IMR-90 (cell line): Measurements from ENCODE around the gene NAV2. TPM values are rescaled to one million over a fixed set of nuclear protein-coding genes. Genes with fewer than 3 reads are reported as not detected.
A peak's percentile ranks its signal among the peaks of the same experiment; 100 is the strongest.

ENCODE experiments used
- ATAC-seq: fragments of 200-7000 bp; cut with Tn5 transposase; 2 replicates; pipeline ENCODE4 v1.9.1; 2020; ENCODE audit warnings: low read depth, mild to moderate bottlenecking, moderate library complexity
- BruUV-seq: library from RNA; stranded (reverse); fragments of 400-500 nt; replicated peaks from 2 replicates; lab custom pipeline; 2021; lab: Mats Ljungman, UMichigan
- CTCF ChIA-PET: fragments of 300-600 bp; formaldehyde crosslinking; extraction: SDS; loops from one replicate; lab custom pipeline; 2021; ENCODE audit warnings: antibody characterized with exemption; lab: Yijun Ruan, JAX
- POLR2A ChIA-PET: fragments of 300-600 bp; sonication (Branson Sonifier 250); formaldehyde crosslinking; loops from one replicate; lab custom pipeline; 2022; ENCODE audit warnings: antibody characterized with exemption; ENCODE audit not compliant: unreplicated experiment; lab: Charles Lee
- DNase-seq: peaks from one replicate; pipeline ENCODE4 v3.0.0; 2013
- H2AFZ ChIP-seq: replicated peaks from 2 replicates; pipeline ENCODE3; 2013; ENCODE audit warnings: low read length, mild to moderate bottlenecking; ENCODE audit not compliant: poor library complexity
- H2AK5ac ChIP-seq: 2 replicates; pipeline ENCODE4 v1.6.1; 2013; ENCODE audit warnings: low read depth, low read length, inconsistent platforms
- H2AK9ac ChIP-seq: replicated peaks from 2 replicates; pipeline ENCODE3; 2013; ENCODE audit warnings: mild to moderate bottlenecking, low read depth, low read length, moderate library complexity; ENCODE audit not compliant: poor library complexity
- H2BK120ac ChIP-seq: 2 replicates; pipeline ENCODE4 v1.6.1; 2013; ENCODE audit warnings: low read depth, low read length, inconsistent platforms
- H2BK15ac ChIP-seq: 3 replicates; pipeline ENCODE4 v1.6.1; 2013; ENCODE audit warnings: low read depth, low read length, inconsistent platforms
- H2BK20ac ChIP-seq: 2 replicates; pipeline ENCODE4 v1.6.1; 2013; ENCODE audit warnings: low read depth, mild to moderate bottlenecking, inconsistent platforms, low read length, moderate library complexity
- H2BK5ac ChIP-seq: 2 replicates; pipeline ENCODE4 v1.6.1; 2013; ENCODE audit warnings: mild to moderate bottlenecking, low read depth, low read length, inconsistent platforms; ENCODE audit not compliant: poor library complexity, severe bottlenecking
- H3K14ac ChIP-seq: replicated peaks from 2 replicates; pipeline ENCODE4 v1.6.1; 2013; ENCODE audit warnings: low read depth, low read length, inconsistent platforms
- H3K18ac ChIP-seq: 2 replicates; pipeline ENCODE4 v1.6.1; 2013; ENCODE audit warnings: low read depth, low read length, control low read depth
- H3K23ac ChIP-seq: 2 replicates; pipeline ENCODE4 v1.6.1; 2013; ENCODE audit warnings: low read depth, low read length, inconsistent platforms
- H3K27ac ChIP-seq: 2 replicates; pipeline ENCODE4 v1.5.1; 2013; ENCODE audit warnings: mild to moderate bottlenecking, control low read depth, low read length; ENCODE audit not compliant: insufficient read depth
- H3K27me3 ChIP-seq: 2 replicates; pipeline ENCODE4 v1.6.1; 2013; ENCODE audit warnings: low read length; ENCODE audit not compliant: control insufficient read depth, insufficient read depth
- H3K36me3 ChIP-seq: 2 replicates; pipeline ENCODE4 v1.6.1; 2013; ENCODE audit warnings: low read length, mixed read lengths; ENCODE audit not compliant: control insufficient read depth, insufficient read depth
- H3K4ac ChIP-seq: 2 replicates; pipeline ENCODE4 v1.6.1; 2013; ENCODE audit warnings: low read depth, low read length, inconsistent platforms
- H3K4me1 ChIP-seq: 2 replicates; pipeline ENCODE4 v1.6.1; 2013; ENCODE audit warnings: low read length, mixed read lengths; ENCODE audit not compliant: control insufficient read depth, insufficient read depth
- H3K4me2 ChIP-seq: 2 replicates; pipeline ENCODE4 v1.6.1; 2013; ENCODE audit warnings: low read depth, mild to moderate bottlenecking, control low read depth, low read length, moderate library complexity
- H3K4me3 ChIP-seq: 2 replicates; pipeline ENCODE4 v1.5.1; 2013; ENCODE audit warnings: low read depth, mild to moderate bottlenecking, control low read depth, low read length, moderate library complexity; ENCODE audit not compliant: insufficient read depth
- H3K56ac ChIP-seq: 2 replicates; pipeline ENCODE4 v1.6.1; 2013; ENCODE audit warnings: low read length, inconsistent platforms; ENCODE audit not compliant: insufficient read depth; ENCODE audit errors: extremely low read depth
- H3K79me1 ChIP-seq, 2 experiments: 2 replicates each; pipeline ENCODE4 v1.6.1; 2013; ENCODE audit warnings: low read length in 2 of 2, inconsistent platforms in 1 of 2, low read depth in 1 of 2
- H3K9ac ChIP-seq: 2 replicates; pipeline ENCODE4 v1.6.1; 2013; ENCODE audit warnings: low read depth, low read length, control low read depth
- H3K9me1 ChIP-seq: 2 replicates; pipeline ENCODE4 v1.6.1; 2013; ENCODE audit warnings: low read length, inconsistent platforms; ENCODE audit not compliant: insufficient read depth
- H3K9me3 ChIP-seq: 2 replicates; pipeline ENCODE4 v1.6.1; 2013; ENCODE audit warnings: low read length; ENCODE audit not compliant: control insufficient read depth, insufficient read depth
- H4K20me1 ChIP-seq: 2 replicates; pipeline ENCODE4 v1.6.1; 2013; ENCODE audit warnings: low read length, inconsistent platforms; ENCODE audit not compliant: insufficient read depth
- H4K5ac ChIP-seq: 2 replicates; pipeline ENCODE4 v1.6.1; 2013; ENCODE audit warnings: mild to moderate bottlenecking, low read depth, low read length, control low read depth
- H4K8ac ChIP-seq, 2 experiments: 2 replicates each; pipeline ENCODE4 v1.6.1; 2013; ENCODE audit warnings: low read depth in 2 of 2, low read length in 2 of 2, control low read depth in 1 of 2, inconsistent platforms in 1 of 2
- H4K91ac ChIP-seq: 2 replicates; pipeline ENCODE4 v1.6.1; 2013; ENCODE audit warnings: low read depth, low read length, inconsistent platforms; ENCODE audit not compliant: insufficient read depth
- CHD1 ChIP-seq: IDR thresholded peaks from 2 replicates; pipeline ENCODE4 v1.6.1; 2012; ENCODE audit warnings: low read depth, low read length, improper control_type of control experiment
- CTCF ChIP-seq: conservative IDR thresholded peaks from 2 replicates; pipeline ENCODE4 v1.5.1; 2012; ENCODE audit warnings: mild to moderate bottlenecking, low read depth, low read length, improper control_type of control experiment
- NFE2L2 ChIP-seq: fragments of 150-350 bp; IDR thresholded peaks from 2 replicates; pipeline ENCODE4 v1.6.1; 2016; ENCODE audit warnings: low read depth, mild to moderate bottlenecking, low read length
- WGBS, 2 experiments: methylation state at CpG; one replicate each; pipeline versions ENCODE4 v1.1.5 to v1.1.7; 2013; ENCODE audit warnings: missing lambda C conversion rate in 2 of 2; ENCODE audit not compliant: insufficient read length in 1 of 2; ENCODE audit errors: extremely low coverage in 2 of 2; 5-methylcytosine and 5-hydroxymethylcytosine counted together
- dilution Hi-C: fragments of 300-500 bp; cut with HindIII; formaldehyde crosslinking; loops from one replicate; pipeline ENCODE4 v1.14.3; 2018; ENCODE audit warnings: low sequenced_read_pairs; ENCODE audit not compliant: unreplicated experiment
- in situ Hi-C: fragments of 300-500 bp; cut with MboI; formaldehyde crosslinking; loops from 3 replicates; pipeline ENCODE4 v1.14.3; 2019; ENCODE audit warnings: low sequenced_read_pairs, inconsistent platforms, mixed read lengths
- intact Hi-C: fragments of 100-400 bp; cut with micrococcal nuclease; formaldehyde crosslinking; loops from 2 replicates; pipeline ENCODE4 v1.10.0; 2022
- polyA plus RNA-seq, 3 experiments: library from polyadenylated mRNA; depleted of rRNA; stranded (reverse); fragments of >200 nt; gene quantifications; 2 replicates each; pipeline ENCODE4 v1.2.3, GENCODE V29; 2012; ENCODE audit warnings: low replicate concordance in 1 of 3
- total RNA-seq: library from RNA; depleted of rRNA; stranded (reverse); fragments of >200 nt; gene quantifications from 2 replicates; pipeline ENCODE4 v1.2.3, GENCODE V29; 2012

Gene NAV2
- total and polyA plus RNA-seq, 2 of the 4 experiments (the other 2 are of a cell fraction), result 4.5 to 12.6 TPM

- no TSS peak for BruUV-seq
- ChIA-PET POLR2A (no interaction called here), CTCF (no interaction called here)
- Histone ChIP-seq H2AK9ac (no peak overlapping the region), H3K79me1 (peaks cover 27% of the 10 kb centered on the region in 2 experiments; a peak in 3 of 4 replicates), H3K27me3 (no peaks in the 10 kb centered on the region), H3K14ac (no peak overlapping the region), H2BK120ac (no peak overlapping the region), H4K91ac (no peak overlapping the region), H3K9me1 (peaks cover 19% of the 10 kb centered on the region; the same call in 1 of the 2 replicates), H3K56ac (no peak overlapping the region), H3K36me3 (0 out of 2 replicates have a peak, but pooled peaks cover 2% of the 10 kb centered on the region), H2BK15ac (no peak overlapping the region), H2BK5ac (no peak overlapping the region), H3K9ac (no peak overlapping the region), H3K27ac (no peak overlapping the region), H3K23ac (no peak overlapping the region), H3K4me3 (no peak overlapping the region), H3K9me3 (no peaks in the 10 kb centered on the region), H2BK20ac (no peak overlapping the region), H4K8ac (no peak overlapping the region), H2AK5ac (peak overlapping the region; percentile 39; the same call in 1 of the 2 replicates), H4K5ac (no peak overlapping the region), H3K18ac (no peak overlapping the region), H3K4me2 (no peak overlapping the region), H2AFZ (no peak overlapping the region), H4K20me1 (peaks cover 12% of the 10 kb centered on the region; the same call in 1 of the 2 replicates), H3K4ac (no peak overlapping the region), H3K4me1 (peaks cover 23% of the 10 kb centered on the region)
- DNase-seq (no peak), ATAC-seq (no peak)
- intact Hi-C loops, result no loop called here
- TF ChIP-seq CHD1 (no peak), CTCF (no peak), NFE2L2 (no peak)
- dilution Hi-C loops, result no loop called here
- in situ Hi-C loops, result no loop called here
- no CpG with 5 or more reads among the region's 1 CpG for WGBS, 2 experiments
These were observed 204.4 kb downstream of the NAV2 start for GRCh38 chr11:19917069-19917468.
